Epidermal melanocyte (primary cell): ENCODE results near the gene PKNOX2.
A peak's percentile ranks its signal among the peaks of the same experiment; 100 is the strongest.

Experiments used
- DNase-seq: peaks from one replicate; pipeline ENCODE4 v3.0.0; 2011; ENCODE audit warnings: low spot score; ENCODE audit not compliant: insufficient read length

Gene PKNOX2, protein sequence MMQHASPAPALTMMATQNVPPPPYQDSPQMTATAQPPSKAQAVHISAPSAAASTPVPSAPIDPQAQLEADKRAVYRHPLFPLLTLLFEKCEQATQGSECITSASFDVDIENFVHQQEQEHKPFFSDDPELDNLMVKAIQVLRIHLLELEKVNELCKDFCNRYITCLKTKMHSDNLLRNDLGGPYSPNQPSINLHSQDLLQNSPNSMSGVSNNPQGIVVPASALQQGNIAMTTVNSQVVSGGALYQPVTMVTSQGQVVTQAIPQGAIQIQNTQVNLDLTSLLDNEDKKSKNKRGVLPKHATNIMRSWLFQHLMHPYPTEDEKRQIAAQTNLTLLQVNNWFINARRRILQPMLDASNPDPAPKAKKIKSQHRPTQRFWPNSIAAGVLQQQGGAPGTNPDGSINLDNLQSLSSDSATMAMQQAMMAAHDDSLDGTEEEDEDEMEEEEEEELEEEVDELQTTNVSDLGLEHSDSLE

DNA sequence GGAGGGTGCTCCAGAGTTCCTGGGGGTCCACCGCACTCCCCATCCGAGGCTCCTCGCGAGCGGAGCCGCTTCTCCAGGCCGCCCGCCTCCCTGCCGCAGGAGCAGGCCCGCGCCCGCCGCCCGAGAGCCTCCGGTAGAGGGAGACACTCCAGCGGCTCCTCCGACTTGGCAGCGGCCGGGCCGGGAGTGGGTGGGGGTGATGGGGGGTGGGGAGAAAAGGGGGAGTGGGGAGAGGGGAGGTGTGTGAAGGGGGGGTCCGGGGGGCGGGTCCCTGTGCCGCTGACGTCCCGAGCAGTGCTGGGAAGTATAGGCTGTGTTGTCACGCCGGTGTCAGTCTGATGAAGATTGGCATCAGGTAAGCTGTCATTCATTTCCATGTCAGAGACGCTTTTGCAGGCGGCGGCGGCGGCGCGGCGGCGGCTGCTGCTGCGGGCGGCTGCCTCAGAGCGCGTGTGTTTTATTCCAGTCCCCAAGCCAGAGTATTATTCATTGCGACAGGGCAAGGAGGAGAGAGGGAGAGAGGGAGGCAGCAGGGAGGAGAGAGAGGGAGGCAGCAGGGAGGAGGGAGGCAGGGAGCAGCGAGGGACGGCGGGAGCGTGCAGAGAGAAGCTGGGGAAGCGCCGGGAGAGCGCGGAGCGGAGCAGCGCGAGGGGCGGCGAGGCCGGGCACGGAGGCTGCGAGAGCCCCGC is at the start of gene PKNOX2:
Gene PKNOX2, plus strand, starts transcription at position 330 of the 689 bp plus-strand sequence. CDS start 186,555 bp downstream, outside the sequence.
- peak; percentile 74 for DNase-seq

DNA sequence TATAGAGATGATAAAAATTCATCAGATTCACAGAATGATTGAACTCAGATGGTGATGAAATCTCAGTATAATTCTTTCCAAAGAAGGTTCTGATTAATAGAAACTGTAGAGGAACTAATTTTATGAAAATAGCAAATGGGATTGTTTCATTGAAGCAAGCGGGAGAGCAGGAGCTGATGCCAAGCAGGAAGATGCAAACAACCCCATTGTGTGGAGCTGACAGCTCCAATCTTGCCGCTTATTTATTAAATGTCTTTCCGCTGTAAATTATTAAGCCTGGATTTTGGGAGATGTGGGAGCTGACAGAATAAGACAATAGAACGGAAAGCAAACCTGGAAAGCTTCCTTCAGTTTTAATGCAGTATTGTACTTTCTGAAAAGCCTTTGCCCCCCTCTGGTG is 47.1 kb upstream of the PKNOX2 start:
- no peak for DNase-seq

DNA sequence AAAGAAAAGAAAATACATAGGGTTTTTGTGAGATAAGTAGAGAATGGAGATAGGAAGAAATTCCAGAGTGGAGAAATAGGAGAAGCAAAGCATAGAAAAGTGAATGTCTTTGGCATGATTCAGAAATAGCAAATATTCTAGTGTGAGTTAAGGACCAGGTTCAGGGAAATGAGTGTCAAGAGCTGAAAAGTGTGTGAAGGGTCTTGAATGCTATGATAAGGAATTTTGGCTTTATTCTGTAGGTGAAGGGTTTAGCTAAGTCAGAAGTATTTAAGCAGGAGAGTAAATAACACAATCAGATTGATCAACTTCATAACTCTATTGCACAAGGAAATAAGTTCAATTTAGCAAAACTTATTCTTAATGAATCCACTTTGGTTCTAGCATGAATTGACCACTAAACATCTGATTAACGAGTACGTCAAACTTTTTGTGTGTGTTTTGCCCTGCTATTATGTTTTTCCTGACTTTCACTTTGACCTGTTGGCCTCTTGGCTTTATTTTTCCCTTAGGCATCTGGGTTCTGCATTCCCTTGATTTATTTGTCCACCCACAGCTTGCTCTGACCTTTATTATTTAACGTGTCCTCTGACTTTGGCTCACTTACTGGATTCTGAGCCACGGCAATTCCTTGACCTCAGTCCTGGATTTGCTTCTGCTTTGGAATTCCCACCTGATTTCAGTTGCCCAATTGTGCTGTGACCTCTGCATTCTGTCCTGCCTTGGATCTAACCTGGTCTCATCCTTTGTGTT is 41.2 kb upstream of the PKNOX2 start:
- DNase-seq, result no peak

DNA sequence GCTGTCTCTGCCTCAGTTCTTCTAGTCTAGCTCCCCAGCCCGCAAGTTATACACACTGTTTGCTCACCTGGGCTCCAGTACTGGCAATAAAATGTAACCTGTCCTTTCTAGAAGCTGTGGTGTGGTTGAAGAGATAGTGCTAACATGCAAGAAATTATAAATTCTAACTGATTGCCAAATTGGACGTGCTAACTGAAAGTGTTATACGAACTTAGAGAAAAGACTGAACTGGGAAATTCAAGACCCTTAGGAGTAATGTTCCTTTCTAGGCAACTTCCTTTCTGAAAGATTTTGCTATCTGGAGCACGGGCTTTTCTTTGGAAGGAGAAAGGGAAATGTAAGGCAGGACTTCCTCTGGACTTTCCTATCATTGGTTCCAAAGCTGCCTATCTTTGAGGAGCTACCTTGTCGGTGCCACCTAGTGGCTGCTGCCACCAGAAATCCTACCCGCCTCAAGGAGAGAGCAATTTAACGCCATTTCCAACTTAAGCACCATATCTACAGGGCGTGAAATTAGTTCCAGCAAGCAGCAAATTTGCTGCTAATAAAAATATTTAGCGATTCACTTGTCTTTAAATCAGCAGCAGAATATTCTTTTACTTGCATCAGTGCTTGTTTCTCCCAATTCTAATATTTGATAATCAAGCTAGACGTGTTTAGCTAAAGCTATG is 40.5 kb upstream of the PKNOX2 start:
- DNase-seq, result peak; percentile 52

DNA sequence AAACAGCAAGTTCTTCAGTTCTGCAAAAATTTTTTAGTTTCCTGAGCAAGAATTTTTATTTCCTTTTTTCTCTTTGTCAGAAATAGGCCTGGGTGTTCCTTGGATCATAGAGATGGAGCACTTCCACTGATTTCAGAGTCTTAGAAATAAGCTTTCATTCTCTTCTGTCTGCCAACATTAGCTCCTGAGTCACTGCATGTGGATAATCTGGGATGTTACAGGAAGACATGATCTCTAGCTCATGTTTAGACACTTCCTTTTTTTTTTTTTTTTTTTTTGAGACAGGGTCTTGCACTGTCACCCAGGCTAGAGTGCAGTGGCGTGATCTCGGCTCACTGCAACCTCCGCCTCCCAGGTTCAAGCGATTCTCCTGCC is 39.9 kb upstream of the PKNOX2 start:
- no peak for DNase-seq

DNA sequence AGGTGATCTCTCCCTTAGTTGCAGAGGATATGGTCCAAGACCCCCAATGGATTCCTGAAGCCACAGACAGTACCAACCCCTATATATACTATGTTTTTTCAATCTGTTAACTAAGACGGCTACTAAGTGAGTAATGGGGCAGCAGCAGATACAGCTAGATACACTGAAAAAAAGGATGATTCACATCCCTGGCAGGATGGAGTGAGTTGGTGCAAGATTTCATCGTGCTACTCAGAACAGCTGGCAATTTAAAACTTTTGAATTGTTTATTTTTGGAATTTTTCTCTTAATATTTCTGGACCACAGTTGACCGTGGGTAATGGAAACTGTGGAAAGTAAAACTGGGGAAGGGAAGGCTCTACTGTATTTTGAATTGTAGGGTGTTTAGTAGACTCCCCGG is 36.1 kb upstream of the PKNOX2 start:
- no peak for DNase-seq

DNA sequence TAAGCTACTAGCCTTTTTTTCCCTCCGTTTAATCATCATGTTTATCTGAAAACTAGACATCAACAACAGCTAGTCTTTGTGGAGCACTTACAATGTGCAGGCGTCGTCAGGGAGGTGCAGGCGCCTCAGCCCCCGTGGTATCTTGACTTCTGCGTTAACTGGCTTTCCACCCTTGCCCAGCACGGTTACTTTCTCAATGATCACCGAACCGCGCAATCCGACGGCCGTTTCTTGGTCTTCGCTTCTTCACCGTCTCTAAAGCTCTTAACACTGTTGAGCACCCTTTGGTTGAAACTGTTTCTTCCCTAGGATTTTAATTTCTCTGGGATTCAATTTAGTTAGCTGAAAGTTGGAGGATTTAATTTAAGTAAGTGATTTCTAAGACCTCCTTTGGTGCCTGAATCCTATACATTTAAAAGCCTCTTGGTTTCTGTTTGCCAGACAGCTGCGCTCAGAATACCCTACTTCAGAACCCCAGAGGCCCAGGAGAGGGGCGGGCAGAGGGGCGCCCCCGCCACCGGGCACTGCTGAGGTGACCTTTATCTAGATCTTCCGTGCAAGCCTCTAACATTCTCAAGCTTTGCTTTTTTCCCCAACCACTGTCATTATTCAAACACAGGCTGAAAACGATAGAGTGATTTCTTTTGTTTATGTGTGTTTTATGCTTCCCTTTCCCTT is 35.1 kb upstream of the PKNOX2 start:
- DNase-seq, result no peak

DNA sequence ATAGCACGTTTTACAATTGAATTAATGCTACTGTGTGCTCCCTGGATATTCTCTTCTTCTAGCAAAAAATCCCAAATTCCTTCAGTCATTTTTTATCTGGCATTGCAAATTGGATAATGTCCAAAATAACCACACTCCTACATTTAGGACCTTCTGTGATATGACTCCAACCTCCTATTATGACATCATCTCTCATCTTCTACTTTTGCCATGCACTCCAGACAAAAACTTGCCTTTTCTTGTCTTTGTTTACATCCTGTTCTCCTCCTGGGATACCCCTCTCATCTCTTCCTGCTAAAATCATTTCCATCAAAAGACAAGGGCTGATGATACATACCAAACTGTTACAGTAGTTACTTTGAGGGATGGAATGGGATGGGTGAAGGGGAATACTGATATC is 32.5 kb upstream of the PKNOX2 start:
- DNase-seq, result no peak

DNA sequence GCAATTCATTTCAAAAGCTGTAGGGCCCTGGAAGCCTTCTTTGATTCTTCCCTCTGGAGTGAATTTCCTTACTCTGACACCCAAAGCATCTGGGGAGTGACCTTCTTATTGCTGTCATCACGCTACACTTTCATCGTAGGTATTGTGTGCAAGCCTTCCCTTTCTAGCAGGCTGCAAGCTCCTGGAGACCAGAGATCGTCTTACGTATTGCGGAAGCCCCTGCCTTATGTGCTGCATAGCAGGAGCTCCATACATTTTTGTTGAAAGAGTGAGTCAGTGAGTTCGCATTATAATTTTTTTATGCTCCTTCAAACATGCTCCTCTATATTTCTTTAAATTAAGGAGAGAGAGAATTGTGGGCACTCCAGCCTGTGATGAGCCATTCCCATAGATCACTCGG is 32.0 kb upstream of the PKNOX2 start:
- DNase-seq, result no peak

DNA sequence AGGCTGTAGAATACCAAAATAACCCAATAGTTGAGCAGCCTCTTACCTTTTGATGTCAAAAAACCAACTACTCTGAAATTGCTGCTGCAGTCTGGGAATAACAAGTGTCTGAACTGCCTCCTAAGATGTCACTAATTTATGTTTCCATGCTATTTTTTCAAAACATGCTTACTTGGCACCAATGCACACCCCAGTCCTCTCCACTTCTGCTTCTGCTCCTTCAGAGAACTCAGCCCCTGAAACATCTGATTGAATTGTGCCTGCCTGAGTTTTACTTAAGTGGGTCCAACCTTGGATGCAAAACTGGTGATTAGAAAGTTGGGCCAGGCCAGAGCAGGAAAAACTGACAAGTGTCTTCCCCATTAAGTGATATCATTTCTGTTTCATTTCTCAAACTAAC is 28.6 kb upstream of the PKNOX2 start:
- no peak for DNase-seq

DNA sequence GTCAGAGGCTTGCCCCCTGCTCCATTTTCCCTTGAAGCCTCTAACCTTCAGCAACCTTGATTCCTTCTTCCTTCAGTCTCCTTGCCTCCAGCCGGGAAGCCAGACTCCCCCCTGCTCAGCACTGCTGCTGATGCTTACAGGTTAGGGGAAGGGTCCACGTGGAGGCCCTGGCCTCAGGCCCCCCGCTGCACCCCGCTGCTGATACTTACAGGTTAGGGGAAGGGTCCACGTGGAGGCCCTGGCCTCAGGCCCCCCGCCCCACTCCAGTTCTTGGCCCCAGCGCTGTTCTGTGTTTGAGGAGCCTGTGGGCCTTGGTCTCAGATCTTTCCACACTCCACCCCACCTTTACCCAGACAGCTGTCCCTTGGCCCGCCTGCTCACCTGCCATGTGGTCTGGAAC is 25.6 kb upstream of the PKNOX2 start:
- DNase-seq, result no peak

DNA sequence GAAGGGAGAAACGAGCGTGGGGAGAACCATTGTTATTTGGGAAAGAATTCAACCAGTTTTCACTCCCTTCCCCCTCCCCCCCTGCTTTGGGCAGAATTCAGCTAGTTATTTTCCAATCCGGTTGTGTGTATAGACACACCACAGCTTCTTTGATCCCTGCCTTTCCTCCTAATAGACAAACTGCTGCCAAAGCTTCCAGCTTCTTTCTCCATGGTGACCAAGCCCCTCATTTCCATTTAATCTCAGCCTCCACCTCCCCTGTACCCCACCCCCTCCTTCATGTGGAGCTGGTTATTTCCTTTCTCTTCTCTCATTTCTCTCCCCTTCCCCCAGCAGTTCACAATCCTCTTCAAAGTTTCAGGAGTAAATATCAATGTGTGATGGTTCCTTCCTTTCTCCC is 24.8 kb upstream of the PKNOX2 start:
- DNase-seq, result no peak

DNA sequence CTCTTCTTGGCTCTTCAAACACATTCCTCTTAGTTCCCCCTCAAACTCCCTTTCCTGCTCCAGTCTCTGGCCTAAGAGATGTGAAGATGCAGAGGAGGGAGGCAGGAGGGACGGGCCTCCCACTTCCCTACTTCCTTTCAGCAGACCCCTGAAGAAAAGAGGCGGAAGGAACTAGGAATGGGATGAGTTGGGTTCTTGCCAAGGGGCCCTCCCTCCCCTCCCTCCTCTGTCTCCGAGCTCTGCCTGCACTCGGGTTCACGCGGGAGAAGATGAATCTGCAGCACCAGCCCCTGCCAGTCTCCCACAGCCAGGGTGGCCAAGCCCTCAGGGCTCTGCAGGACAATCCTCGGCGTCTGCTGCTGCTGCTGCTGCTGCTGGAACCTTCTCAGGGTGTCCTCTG is 24.3 kb upstream of the PKNOX2 start:
- DNase-seq, result no peak

DNA sequence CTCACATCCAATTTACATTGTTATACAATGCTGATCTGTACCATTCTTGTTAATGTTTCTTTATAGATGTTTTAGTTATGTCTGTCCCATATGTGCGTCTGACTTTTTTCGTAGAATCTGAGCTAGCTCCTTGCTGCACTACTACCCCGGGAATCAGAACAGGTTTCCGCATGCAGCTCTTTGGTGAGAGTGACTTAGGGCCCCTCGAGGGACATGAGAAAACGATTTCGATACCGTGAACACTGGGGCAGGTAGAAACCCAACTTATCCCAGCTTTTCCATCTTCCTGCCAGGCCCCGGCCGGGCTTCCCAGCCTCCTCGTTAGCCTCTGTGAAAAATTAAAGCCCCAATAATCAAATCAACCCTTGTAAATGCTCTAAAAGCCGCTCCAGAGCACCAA is 23.4 kb upstream of the PKNOX2 start:
- DNase-seq, result no peak

DNA sequence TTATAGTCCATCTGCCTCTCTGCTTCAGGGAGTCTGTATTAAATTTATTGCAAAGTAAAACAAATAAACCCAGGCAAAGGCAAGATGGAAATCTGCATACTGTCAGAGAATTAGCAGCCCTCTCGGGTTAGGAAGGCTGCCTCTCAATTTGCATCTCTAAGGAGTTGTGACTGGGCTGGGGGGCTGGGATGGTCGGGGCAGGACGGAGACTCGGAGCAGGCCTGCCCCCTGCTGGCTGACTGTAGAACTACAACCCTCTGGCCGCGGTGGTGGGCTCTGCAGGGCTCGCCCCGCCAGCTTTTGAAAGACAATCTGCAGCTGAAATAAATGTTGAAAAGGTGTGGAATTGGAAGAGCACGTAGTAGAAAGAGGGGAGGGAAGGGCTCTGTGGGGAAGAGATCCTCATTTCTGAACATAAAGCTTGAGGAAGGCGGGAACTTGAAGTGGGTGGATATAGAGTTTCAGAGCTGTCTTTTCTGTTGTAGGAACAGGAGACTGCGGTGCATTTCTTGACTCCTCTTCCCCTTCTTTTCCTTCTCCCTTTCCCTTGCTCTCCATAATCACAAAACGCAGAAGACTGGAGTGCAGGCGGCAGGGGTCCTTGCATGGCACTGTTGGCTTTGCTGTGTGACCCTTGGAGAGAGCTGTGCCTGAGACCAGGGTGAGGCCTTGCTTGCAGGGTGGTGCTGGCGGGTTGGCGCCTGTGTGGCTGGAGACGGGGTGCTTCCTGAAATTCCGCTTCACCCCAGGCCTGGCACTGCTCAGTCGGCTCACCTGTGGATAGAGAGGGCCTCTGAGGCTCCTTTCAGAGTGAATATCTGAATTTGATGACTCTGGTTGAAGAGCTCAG is 22.6 kb upstream of the PKNOX2 start:
- no peak for DNase-seq

DNA sequence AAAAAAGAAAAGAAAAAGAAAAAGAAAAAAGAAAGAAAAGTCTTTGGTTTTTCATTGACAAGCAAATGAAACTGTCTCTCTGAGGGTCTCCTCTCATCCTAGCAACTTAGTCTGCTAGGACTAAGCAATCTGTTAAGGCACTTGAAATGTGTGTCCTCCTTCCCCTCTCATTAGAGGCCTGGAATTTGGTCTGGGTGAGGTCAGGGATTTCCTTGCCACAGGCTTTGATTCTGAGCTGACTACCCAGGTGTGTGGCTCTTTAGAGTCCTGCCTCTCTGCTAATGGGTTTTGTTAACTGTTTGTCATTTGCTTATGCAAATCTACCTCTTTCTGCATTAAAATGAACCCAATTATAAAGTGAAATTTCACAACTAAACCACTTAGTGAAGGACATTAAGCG is 18.3 kb upstream of the PKNOX2 start:
- DNase-seq, result no peak

DNA sequence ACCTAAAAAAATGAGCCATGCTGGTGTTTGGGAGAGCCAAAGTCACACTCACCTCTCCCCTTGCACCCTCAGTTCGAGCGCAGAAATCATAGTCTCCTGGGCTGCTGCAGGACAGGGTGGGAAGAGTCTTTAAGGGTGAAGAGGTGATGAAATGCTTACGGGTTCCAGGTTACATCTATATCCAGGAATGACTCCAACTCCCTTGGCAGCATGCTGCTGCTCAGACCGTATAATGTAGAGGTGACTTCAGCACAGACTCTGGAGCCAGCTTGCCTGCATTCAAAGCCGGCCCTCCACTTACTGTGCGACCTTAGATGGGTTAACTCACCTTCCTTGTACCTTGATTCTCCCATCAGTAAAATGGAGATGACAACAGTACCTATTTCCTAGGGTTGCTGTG is 17.3 kb upstream of the PKNOX2 start:
- no peak for DNase-seq

DNA sequence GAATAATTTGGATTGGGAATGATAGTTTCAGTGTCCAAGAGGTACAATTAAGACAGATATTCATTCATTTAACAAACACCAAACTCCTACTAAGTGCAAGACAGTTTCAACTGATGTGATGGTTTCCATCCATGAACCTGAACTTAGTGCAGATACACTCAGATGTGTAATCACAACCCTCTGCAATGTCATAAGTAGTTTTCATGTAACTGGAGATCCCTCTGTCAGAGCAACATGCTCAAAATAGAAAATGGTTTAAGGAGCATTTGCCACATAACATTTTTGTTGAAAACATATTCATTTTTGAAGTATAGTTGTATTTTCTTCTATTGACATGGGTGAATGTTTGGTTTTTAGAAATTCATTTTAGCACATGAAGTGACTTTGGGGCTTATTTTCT is 16.5 kb upstream of the PKNOX2 start:
- no peak for DNase-seq

DNA sequence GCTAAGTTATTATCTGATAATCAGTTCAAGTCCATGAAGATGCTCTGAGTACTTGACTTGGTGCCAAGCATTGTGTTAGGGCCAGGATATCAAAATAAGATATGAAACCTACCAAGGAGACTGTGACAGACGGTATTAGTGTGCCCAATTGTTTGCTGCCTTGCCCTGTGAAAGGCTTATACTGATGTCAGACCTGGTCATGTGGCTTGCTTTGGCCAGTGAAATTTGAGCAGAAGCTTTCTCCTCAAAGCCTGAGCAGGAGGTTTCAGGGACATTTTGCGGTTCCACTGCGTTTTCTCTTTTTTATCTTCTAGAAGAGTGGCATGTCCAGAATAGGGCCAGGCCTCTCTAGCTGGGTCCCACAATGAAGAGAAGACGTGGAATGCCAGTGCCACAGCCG is 15.8 kb upstream of the PKNOX2 start:
- no peak for DNase-seq

DNA sequence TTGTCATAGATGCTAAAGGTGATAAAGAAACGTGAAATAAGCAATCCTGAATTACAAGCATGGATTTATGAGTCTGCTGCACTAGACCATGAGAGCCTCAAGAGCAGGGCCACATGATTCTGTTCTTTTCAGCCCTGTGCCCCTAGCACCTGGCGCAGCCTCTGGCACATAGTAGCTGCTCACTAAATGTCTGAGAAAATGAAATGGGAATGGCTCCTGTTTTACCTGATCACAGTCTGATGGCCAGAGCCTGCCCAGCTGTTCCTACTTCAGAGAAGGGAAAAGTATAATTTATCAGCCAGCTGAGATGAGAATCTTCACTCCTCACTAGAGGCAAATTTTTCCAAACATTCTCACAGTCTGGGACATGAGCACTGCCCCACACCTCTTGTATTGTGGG is 10.7 kb upstream of the PKNOX2 start:
- DNase-seq, result no peak
